SK-N-SH (cell line): ENCODE measurements around the gene TRDMT1. TPM values are rescaled to one million over a fixed set of nuclear protein-coding genes. Genes with fewer than 3 reads are reported as not detected.

Experiments
- CTCF ChIA-PET: fragments of 300-600, 350-600 bp; formaldehyde crosslinking; extraction: SDS; loops from one replicate; lab custom pipeline; 2021; lab: Yijun Ruan, JAX
- POLR2A ChIA-PET: fragments of 350-600 bp; sonication (Branson Sonifier 250); formaldehyde crosslinking; extraction: SDS; loops from one replicate; lab custom pipeline; 2020; ENCODE audit warnings: antibody characterized with exemption, inconsistent platforms; lab: Yijun Ruan, JAX
- DNase-seq: peaks from one replicate; pipeline ENCODE4 v3.0.0; 2012
- H2AFZ ChIP-seq: fragments of 200-600 bp; sonication (generic); 2 replicates; pipeline ENCODE4 v1.8.1; 2016; ENCODE audit warnings: antibody characterized with exemption, mild to moderate bottlenecking, low read depth
- H3F3A ChIP-seq: fragments of 200-600 bp; sonication (generic); replicated peaks from 2 replicates; pipeline ENCODE3; 2016; ENCODE audit warnings: antibody characterized with exemption, mild to moderate bottlenecking; ENCODE audit not compliant: insufficient read depth
- H3K27ac ChIP-seq, 2 experiments: fragments of 200-500 bp in 1 of 2; fragments of 200-600 bp in 1 of 2; sonication (Bioruptor generic) in 1 of 2; sonication (generic), shearing (Covaris generic) in 1 of 2; 2 replicates each; pipeline versions ENCODE4 v1.5.1 to v1.6.1; 2014 to 2016; ENCODE audit warnings: low read depth in 2 of 2, inconsistent platforms in 1 of 2, low read length in 1 of 2, mild to moderate bottlenecking in 1 of 2, mixed read lengths in 1 of 2
- H3K27me3 ChIP-seq: fragments of 200-600 bp; sonication (generic), shearing (Covaris generic); 2 replicates; pipeline ENCODE4 v1.6.1; 2016; ENCODE audit warnings: mixed run types; ENCODE audit not compliant: insufficient read depth
- H3K36me3 ChIP-seq, 2 experiments: fragments of 200-500 bp in 1 of 2; fragments of 200-600 bp in 1 of 2; sonication (Bioruptor generic) in 1 of 2; sonication (generic) in 1 of 2; replicated peaks in 1 of 2; 2 replicates each; pipeline versions ENCODE3 to v1.5.1; 2014 to 2016; ENCODE audit warnings: low read length in 1 of 2, mild to moderate bottlenecking in 1 of 2; ENCODE audit not compliant: insufficient read depth in 2 of 2, control insufficient read depth in 1 of 2
- H3K4me1 ChIP-seq, 2 experiments: fragments of 200-500 bp in 1 of 2; fragments of 200-600 bp in 1 of 2; sonication (Bioruptor generic) in 1 of 2; sonication (generic), shearing (Covaris generic) in 1 of 2; 2 replicates each; pipeline versions ENCODE4 v1.5.1 to v1.6.1; 2014 to 2016; ENCODE audit warnings: low read depth in 1 of 2, low read length in 1 of 2, mixed run types in 1 of 2; ENCODE audit not compliant: insufficient read depth in 2 of 2, control insufficient read depth in 1 of 2
- H3K4me2 ChIP-seq: fragments of 200-600 bp; sonication (generic), shearing (Covaris generic); 2 replicates; pipeline ENCODE4 v1.6.1; 2017; ENCODE audit warnings: mixed run types
- H3K4me3 ChIP-seq, 2 experiments: fragments of 200-500 bp in 1 of 2; fragments of 200-600 bp in 1 of 2; sonication (Bioruptor generic) in 1 of 2; sonication (generic), shearing (Covaris generic) in 1 of 2; 2 replicates each; pipeline versions ENCODE4 v1.5.1 to v1.8.1; 2014 to 2016; ENCODE audit warnings: low read depth in 2 of 2, inconsistent platforms in 1 of 2, low read length in 1 of 2, mild to moderate bottlenecking in 1 of 2, mixed read lengths in 1 of 2, moderate library complexity in 1 of 2
- H3K79me2 ChIP-seq: fragments of 200-600 bp; sonication (generic); 2 replicates; pipeline ENCODE4 v1.8.1; 2017; ENCODE audit warnings: mild to moderate bottlenecking; ENCODE audit not compliant: insufficient read depth
- H3K9ac ChIP-seq: fragments of 200-600 bp; sonication (generic); 2 replicates; pipeline ENCODE4 v1.6.1; 2017; ENCODE audit warnings: mixed run types
- H3K9me2 ChIP-seq: fragments of 200-600 bp; sonication (generic); 2 replicates; pipeline ENCODE4 v1.6.1; 2017; ENCODE audit warnings: mixed run types
- H3K9me3 ChIP-seq: fragments of 200-600 bp; sonication (generic); 2 replicates; pipeline ENCODE4 v1.6.1; 2017; ENCODE audit warnings: mixed run types, mild to moderate bottlenecking, moderate library complexity
- H4K20me1 ChIP-seq: fragments of 200-600 bp; sonication (generic); 2 replicates; pipeline ENCODE4 v1.6.1; 2017; ENCODE audit warnings: mild to moderate bottlenecking, mixed run types; ENCODE audit not compliant: insufficient read depth
- CHD2 ChIP-seq: fragments of 150-350 bp; IDR thresholded peaks from 2 replicates; pipeline ENCODE4 v1.6.1; 2018; ENCODE audit warnings: low read length; ENCODE audit not compliant: partially characterized antibody
- EP300 ChIP-seq, 2 experiments: IDR thresholded peaks; 2 replicates each; pipeline versions ENCODE4 v1.4.0 to v1.6.1; 2012; ENCODE audit warnings: borderline replicate concordance in 1 of 2, low read depth in 1 of 2, low read length in 1 of 2
- MXI1 ChIP-seq: IDR thresholded peaks from 2 replicates; pipeline ENCODE4 v1.6.1; 2012; ENCODE audit warnings: mild to moderate bottlenecking, low read depth, low read length, improper control_type of control experiment
- NRF1 ChIP-seq: IDR thresholded peaks from 2 replicates; pipeline ENCODE4 v1.6.1; 2012; ENCODE audit warnings: low read depth, mild to moderate bottlenecking, low read length
- POLR2AphosphoS5 ChIP-seq: IDR thresholded peaks from 2 replicates; pipeline ENCODE4 v1.6.1; 2012; ENCODE audit warnings: low read depth, low read length
- RAD21 ChIP-seq: IDR thresholded peaks from 2 replicates; pipeline ENCODE4 v1.6.1; 2012; ENCODE audit warnings: mild to moderate bottlenecking, low read length
- RCOR1 ChIP-seq: fragments of 150-350 bp; IDR thresholded peaks from 2 replicates; pipeline ENCODE4 v1.6.1; 2017; ENCODE audit warnings: antibody characterized with exemption, low read length
- TCF12 ChIP-seq: IDR thresholded peaks from 2 replicates; pipeline ENCODE4 v1.4.0; 2012
- WGBS: methylation state at CpG from one replicate; pipeline ENCODE4 v1.1.6; 2017; ENCODE audit warnings: low lambda C conversion rate; 5-methylcytosine and 5-hydroxymethylcytosine counted together
- polyA plus RNA-seq, 3 experiments: library from polyadenylated mRNA; depleted of rRNA; stranded (reverse); fragments of >200 nt; gene quantifications; 2 replicates each; pipeline ENCODE4 v1.2.3, GENCODE V29; 2012
- TF ChIP-seq, protein P1 (sequence below): fragments of 200-600 bp; sonication (generic); IDR thresholded peaks from 2 replicates; pipeline ENCODE4 v1.6.1; 2017; ENCODE audit warnings: antibody characterized with exemption, mild to moderate bottlenecking, moderate library complexity
- TF ChIP-seq, protein P2 (sequence below): IDR thresholded peaks from 2 replicates; pipeline ENCODE4 v1.4.0; 2012; ENCODE audit warnings: low read depth
- TF ChIP-seq, protein P3 (sequence below): IDR thresholded peaks from 2 replicates; pipeline ENCODE4 v1.4.0; 2012; ENCODE audit warnings: low read depth, borderline replicate concordance
- TF ChIP-seq, protein P4 (sequence below): IDR thresholded peaks from 2 replicates; pipeline ENCODE4 v1.4.0; 2012; ENCODE audit warnings: low read depth, borderline replicate concordance

Gene TRDMT1
- polyA plus RNA-seq, 1 of the 3 experiments (the other 2 are of a cell fraction): 3.1 TPM

DNA sequence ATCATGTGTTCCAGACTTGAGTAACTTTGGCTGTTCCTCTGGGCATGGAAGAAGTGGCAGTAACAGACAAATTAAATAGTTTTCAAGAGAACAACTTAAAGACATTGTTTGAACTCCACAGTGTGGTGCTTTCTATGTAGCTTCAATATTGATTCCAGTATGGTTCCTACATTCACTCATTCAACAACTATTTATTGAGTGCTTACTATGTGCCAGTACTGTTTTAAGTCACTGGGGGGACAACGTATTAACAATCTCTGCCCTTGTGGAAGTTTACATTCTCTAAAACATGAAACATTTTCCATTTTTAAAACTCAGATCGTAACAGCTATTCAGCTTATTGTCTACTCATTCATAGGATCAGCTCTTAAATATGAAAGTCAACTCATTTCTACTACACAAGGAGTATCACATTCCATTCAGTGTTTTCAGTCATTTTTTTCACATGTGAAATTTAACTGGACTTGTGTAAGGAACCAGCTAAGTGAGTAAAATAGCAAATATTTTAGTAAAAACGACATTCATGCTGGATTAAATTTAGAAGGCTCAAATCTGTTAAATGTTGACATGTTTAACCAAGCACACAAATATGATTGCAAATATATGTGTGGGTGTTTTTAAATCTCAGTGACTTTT lies 58.3 kb downstream of the TRDMT1 start:
- H3K9ac ChIP-seq: no peak overlapping the region
- peaks cover 12% of the 10 kb centered on the region for H3F3A ChIP-seq
- no peak overlapping the region for H3K4me2 ChIP-seq
- POLR2A ChIA-PET: no interaction called here
- DNase-seq: no peak
- no peaks in the 10 kb centered on the region for H3K36me3 ChIP-seq
- CTCF ChIA-PET: no interaction called here
- no peaks in the 10 kb centered on the region for H3K79me2 ChIP-seq
- no peaks in the 10 kb centered on the region for H3K9me3 ChIP-seq
- no peaks in the 10 kb centered on the region for H3K9me2 ChIP-seq
- no peaks in the 10 kb centered on the region for H3K27me3 ChIP-seq
- H4K20me1 ChIP-seq: no peaks in the 10 kb centered on the region
- TF ChIP-seq MXI1: no peak
- TF ChIP-seq TCF12: no peak
- TF ChIP-seq NRF1: no peak
- no peak for TF ChIP-seq POLR2AphosphoS5
- TF ChIP-seq, protein P1, sequence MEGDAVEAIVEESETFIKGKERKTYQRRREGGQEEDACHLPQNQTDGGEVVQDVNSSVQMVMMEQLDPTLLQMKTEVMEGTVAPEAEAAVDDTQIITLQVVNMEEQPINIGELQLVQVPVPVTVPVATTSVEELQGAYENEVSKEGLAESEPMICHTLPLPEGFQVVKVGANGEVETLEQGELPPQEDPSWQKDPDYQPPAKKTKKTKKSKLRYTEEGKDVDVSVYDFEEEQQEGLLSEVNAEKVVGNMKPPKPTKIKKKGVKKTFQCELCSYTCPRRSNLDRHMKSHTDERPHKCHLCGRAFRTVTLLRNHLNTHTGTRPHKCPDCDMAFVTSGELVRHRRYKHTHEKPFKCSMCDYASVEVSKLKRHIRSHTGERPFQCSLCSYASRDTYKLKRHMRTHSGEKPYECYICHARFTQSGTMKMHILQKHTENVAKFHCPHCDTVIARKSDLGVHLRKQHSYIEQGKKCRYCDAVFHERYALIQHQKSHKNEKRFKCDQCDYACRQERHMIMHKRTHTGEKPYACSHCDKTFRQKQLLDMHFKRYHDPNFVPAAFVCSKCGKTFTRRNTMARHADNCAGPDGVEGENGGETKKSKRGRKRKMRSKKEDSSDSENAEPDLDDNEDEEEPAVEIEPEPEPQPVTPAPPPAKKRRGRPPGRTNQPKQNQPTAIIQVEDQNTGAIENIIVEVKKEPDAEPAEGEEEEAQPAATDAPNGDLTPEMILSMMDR: no peak
- WGBS: 89% methylated on average over 3 of the region's 3 CpGs
- 0 out of 4 replicates have a peak overlapping the region, but pooled peaks of 1 of the 2 experiments have one; percentile 34 for H3K27ac ChIP-seq
- peaks cover 0 to 3% of the 10 kb centered on the region in 2 experiments; a peak in 2 of 4 replicates for H3K4me1 ChIP-seq
- no peak overlapping the region for H2AFZ ChIP-seq
- no peak overlapping the region for H3K4me3 ChIP-seq

DNA sequence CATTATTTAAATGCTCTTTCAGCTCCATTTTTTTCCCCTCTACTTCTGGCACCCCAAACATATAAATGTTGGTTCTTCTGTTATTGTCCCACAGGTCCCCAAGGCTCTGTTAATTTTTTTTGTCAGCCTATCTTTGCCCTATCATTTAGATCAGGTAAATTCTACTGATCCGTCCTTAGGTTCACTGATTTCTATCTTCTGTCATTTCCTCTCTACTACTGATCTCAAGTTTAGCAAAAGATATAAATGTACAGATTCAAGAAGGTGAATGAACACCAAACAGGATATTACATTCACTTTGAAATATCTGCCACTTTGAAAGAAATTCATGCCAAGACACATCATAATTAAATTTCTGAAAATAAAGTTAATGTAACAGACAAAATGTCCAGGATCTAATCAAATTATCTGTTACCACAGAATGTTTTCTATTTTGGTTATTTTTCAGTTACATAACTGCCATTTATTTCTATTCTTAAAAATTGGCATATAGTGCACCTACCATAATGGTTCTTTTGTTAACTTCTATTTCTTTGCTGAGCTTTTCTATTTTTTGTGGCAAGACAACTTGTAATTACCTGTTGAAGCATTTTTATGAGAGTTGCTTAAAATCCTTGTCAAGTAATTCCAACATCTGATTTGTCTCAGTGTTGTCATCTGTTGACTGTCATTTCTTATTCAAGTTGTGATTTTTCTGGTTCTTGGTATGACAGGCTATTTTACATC lies 59.8 kb downstream of the TRDMT1 start:
- Histone ChIP-seq H3K4me1 (no peaks in the 10 kb centered on the region; a peak in 2 of 4 replicates), H3K27ac (peak overlapping the region; percentile 34; a peak in 2 of 4 replicates), H3K9ac (no peak overlapping the region), H3K27me3 (no peaks in the 10 kb centered on the region), H2AFZ (no peak overlapping the region), H3F3A (peaks cover 12% of the 10 kb centered on the region), H3K9me2 (no peaks in the 10 kb centered on the region), H3K4me3 (no peak overlapping the region), H3K79me2 (no peaks in the 10 kb centered on the region), H3K4me2 (no peak overlapping the region), H3K9me3 (no peaks in the 10 kb centered on the region), H4K20me1 (no peaks in the 10 kb centered on the region), H3K36me3 (no peaks in the 10 kb centered on the region)
- DNase-seq: no peak
- ChIA-PET CTCF (no interaction called here), POLR2A (no interaction called here)
- 76% methylated on average over 1 of the region's 1 CpG for WGBS
- 0 out of 4 replicates have a peak, but pooled peaks of 1 of the 2 experiments have one; percentile 14 for TF ChIP-seq EP300 (IDR thresholded peaks at IDR 0.05; ENCODE audit: borderline replicate concordance in 1 of 2, low read depth in 1 of 2, low read length in 1 of 2)
- no peak for TF ChIP-seq POLR2AphosphoS5

DNA sequence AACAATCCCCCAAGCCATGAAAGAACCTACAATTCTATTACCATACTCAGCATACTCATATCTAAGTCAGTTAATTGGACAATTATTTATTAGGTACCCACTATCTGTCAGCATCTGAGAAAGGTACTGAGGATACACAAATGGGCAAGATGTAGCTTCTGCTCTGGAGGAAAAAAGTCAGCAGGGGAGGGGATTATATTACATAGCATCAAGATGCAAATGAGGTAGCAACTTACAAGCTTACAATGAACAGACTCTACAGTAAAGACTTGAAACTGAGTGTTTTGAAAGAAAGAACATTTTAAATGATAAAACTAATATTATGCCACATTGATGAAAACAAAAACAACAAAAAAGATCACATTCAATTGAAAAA lies 61.1 kb downstream of the TRDMT1 start:
- Histone ChIP-seq H4K20me1 (no peaks in the 10 kb centered on the region), H3K4me1 (no peaks in the 10 kb centered on the region; a peak in 2 of 4 replicates), H3K4me3 (no peak overlapping the region), H3K79me2 (no peaks in the 10 kb centered on the region), H3K27me3 (no peaks in the 10 kb centered on the region), H3K9ac (no peak overlapping the region), H3K36me3 (no peaks in the 10 kb centered on the region), H3K27ac (no peak overlapping the region), H2AFZ (no peak overlapping the region), H3K9me3 (no peaks in the 10 kb centered on the region), H3K4me2 (no peak overlapping the region), H3F3A (peaks cover 12% of the 10 kb centered on the region), H3K9me2 (no peaks in the 10 kb centered on the region)
- TF ChIP-seq NRF1 (no peak), CHD2 (no peak), MXI1 (no peak), RCOR1 (no peak), RAD21 (no peak)
- TF ChIP-seq, protein P2, sequence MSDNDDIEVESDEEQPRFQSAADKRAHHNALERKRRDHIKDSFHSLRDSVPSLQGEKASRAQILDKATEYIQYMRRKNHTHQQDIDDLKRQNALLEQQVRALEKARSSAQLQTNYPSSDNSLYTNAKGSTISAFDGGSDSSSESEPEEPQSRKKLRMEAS: no peak
- TF ChIP-seq, protein P3, sequence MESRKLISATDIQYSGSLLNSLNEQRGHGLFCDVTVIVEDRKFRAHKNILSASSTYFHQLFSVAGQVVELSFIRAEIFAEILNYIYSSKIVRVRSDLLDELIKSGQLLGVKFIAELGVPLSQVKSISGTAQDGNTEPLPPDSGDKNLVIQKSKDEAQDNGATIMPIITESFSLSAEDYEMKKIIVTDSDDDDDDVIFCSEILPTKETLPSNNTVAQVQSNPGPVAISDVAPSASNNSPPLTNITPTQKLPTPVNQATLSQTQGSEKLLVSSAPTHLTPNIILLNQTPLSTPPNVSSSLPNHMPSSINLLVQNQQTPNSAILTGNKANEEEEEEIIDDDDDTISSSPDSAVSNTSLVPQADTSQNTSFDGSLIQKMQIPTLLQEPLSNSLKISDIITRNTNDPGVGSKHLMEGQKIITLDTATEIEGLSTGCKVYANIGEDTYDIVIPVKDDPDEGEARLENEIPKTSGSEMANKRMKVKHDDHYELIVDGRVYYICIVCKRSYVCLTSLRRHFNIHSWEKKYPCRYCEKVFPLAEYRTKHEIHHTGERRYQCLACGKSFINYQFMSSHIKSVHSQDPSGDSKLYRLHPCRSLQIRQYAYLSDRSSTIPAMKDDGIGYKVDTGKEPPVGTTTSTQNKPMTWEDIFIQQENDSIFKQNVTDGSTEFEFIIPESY: no peak
- TF ChIP-seq, protein P4, sequence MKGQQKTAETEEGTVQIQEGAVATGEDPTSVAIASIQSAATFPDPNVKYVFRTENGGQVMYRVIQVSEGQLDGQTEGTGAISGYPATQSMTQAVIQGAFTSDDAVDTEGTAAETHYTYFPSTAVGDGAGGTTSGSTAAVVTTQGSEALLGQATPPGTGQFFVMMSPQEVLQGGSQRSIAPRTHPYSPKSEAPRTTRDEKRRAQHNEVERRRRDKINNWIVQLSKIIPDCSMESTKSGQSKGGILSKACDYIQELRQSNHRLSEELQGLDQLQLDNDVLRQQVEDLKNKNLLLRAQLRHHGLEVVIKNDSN: no peak
- CTCF ChIA-PET: interaction anchor here (1.2 kb wide), 1 partner anchor 11 kb away, joined by 4 read pairs; no protein-coding TSS in a partner anchor
- no peak for DNase-seq
- POLR2A ChIA-PET: no interaction called here
